Right lobe of liver (tissue), 6 donors: ENCODE results near the gene GRID1. TPM values are rescaled to one million over a fixed set of nuclear protein-coding genes. Genes with fewer than 3 reads are reported as not detected.
"Not testable (repeated sequence)": the region's sequence is repeated elsewhere in the genome, so short reads cannot be mapped to it uniquely, and the experiment has no call there.

Experiments
- ATAC-seq, 4 donors: fragments of 200-7000 bp; cut with Tn5 transposase; one replicate each; pipeline ENCODE4 v1.9.1; 2020; ENCODE audit warnings: mild to moderate bottlenecking in 4 of 4, moderate library complexity in 4 of 4
- DNase-seq, 3 donors: peaks; one replicate each; pipeline ENCODE4 v3.0.0-alpha.2; 2020
- H3K27ac ChIP-seq, 3 donors: fragments of 200-600 bp; one replicate each; pipeline ENCODE4 v1.8.0; 2022
- H3K27me3 ChIP-seq, 2 donors: fragments of 200-600 bp; one replicate each; pipeline ENCODE4 v1.8.0; 2022
- H3K36me3 ChIP-seq, 4 donors: fragments of 200-600 bp; sonication (generic) in 1 of 4; one replicate each; pipeline versions ENCODE4 v1.5.1 to v1.8.0; 2017 to 2022; ENCODE audit warnings: control low read depth in 1 of 4
- H3K4me1 ChIP-seq, 4 donors: fragments of 200-600 bp; sonication (generic) in 1 of 4; one replicate each; pipeline versions ENCODE4 v1.5.1 to v1.8.0; 2017 to 2022; ENCODE audit warnings: control low read depth in 1 of 4
- H3K4me3 ChIP-seq, 3 donors: fragments of 200-600 bp; one replicate each; pipeline ENCODE4 v1.8.0; 2022
- H3K9me3 ChIP-seq, 4 donors: fragments of 200-600 bp; sonication (generic) in 1 of 4; one replicate each; pipeline versions ENCODE4 v1.5.1 to v1.8.0; 2017 to 2022; ENCODE audit warnings: control low read depth in 1 of 4
- POLR2A ChIP-seq: fragments of 450-650 bp; IDR thresholded peaks from one replicate; pipeline ENCODE4 v1.6.1; 2017; ENCODE audit warnings: antibody characterized with exemption, mild to moderate bottlenecking
- WGBS: methylation state at CpG from one replicate; pipeline ENCODE4 v1.1.6; 2018; ENCODE audit warnings: low coverage, low lambda C conversion rate; ENCODE audit not compliant: insufficient coverage; ENCODE audit errors: missing lambda C conversion rate; 5-methylcytosine and 5-hydroxymethylcytosine counted together
- intact Hi-C, 2 donors: fragments of 100-400 bp; cut with DNase I; formaldehyde crosslinking; loops; one replicate each; pipeline versions ENCODE4 v1.11.2 to v1.14.1; 2022
- total RNA-seq, 6 experiments: library from RNA; depleted of rRNA in 2 of 6; stranded (reverse); fragments of >200 nt in 2 of 6; fragmentation: NEBNext Ultra II Directional in 3 of 6; extraction: Animal tissue kit (Norgen Biotek cat#: 25700) in 3 of 6; gene quantifications; one replicate each; pipeline versions ENCODE4 v1.1.0 to v1.2.4, GENCODE V29; 2016 to 2023
- TF ChIP-seq, protein P1 (sequence below), 4 donors: fragments of 200-600 bp in 3 of 4; fragments of 450-650 bp in 1 of 4; IDR thresholded peaks; one replicate each; pipeline versions ENCODE4 v1.5.1 to v1.8.0; 2016 to 2022; ENCODE audit warnings: antibody characterized with exemption in 4 of 4, mild to moderate bottlenecking in 2 of 4
- donor health status: DM: no; HTN: yes; CAD: no.
- donor health status: DM: no; HTN: no; CAD: no.
- donor health status: DM: no; HTN: no; CAD: no.
- donor health status: DM: no; HTN: yes; CAD: no.
- donor health status: DM: no; HTN: yes; CAD: no.

GRID1 gene
- total RNA-seq, 6 experiments from 2014 or later: 0.05 to 1.9 (median 0.81) TPM

DNA sequence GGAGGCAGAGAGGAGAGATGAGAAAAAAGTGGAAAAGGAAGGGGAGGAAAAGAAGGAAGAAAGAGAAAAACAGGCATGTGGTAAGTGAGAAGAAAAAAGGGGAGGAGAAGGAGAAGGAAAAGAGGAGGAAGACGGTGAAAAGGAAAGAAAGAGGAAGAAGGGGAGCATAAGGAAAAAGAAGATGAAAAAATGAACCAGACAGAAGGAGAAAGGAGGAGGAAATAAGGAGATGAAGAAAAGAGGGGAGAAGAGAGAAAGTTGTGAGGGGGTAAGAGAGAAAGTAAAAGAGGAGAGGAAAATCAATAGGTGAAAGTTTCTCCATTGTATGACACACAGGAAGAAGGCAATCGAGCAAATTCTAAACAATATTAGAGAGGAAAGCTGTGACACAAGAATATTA is 663.8 kb downstream of the GRID1 start:
- H3K36me3 ChIP-seq: no peaks in the 10 kb centered on the region
- DNase-seq (no peak), ATAC-seq (no peak)
- whole genome bisulfite sequencing: 46% methylated on average over 2 of the region's 2 CpGs
- no peaks in the 10 kb centered on the region for H3K4me1 ChIP-seq
- H3K4me3 ChIP-seq: no peak overlapping the region
- no peak for TF ChIP-seq POLR2A
- TF ChIP-seq, protein P1, sequence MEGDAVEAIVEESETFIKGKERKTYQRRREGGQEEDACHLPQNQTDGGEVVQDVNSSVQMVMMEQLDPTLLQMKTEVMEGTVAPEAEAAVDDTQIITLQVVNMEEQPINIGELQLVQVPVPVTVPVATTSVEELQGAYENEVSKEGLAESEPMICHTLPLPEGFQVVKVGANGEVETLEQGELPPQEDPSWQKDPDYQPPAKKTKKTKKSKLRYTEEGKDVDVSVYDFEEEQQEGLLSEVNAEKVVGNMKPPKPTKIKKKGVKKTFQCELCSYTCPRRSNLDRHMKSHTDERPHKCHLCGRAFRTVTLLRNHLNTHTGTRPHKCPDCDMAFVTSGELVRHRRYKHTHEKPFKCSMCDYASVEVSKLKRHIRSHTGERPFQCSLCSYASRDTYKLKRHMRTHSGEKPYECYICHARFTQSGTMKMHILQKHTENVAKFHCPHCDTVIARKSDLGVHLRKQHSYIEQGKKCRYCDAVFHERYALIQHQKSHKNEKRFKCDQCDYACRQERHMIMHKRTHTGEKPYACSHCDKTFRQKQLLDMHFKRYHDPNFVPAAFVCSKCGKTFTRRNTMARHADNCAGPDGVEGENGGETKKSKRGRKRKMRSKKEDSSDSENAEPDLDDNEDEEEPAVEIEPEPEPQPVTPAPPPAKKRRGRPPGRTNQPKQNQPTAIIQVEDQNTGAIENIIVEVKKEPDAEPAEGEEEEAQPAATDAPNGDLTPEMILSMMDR (IDR thresholded peaks at IDR 0.05): no peak
- H3K27ac ChIP-seq: no peak overlapping the region
- no peaks in the 10 kb centered on the region for H3K9me3 ChIP-seq
- intact Hi-C loops: no loop called here
- H3K27me3 ChIP-seq: no peaks in the 10 kb centered on the region

- ATAC-seq, H3K27ac ChIP-seq, intact Hi-C loops, DNase-seq, H3K9me3 ChIP-seq, H3K27me3 ChIP-seq, H3K36me3 ChIP-seq, H3K4me3 ChIP-seq, H3K4me1 ChIP-seq: not testable (repeated sequence)
- WGBS: 56% methylated on average over 4 of the region's 4 CpGs
Observed at GRCh38 chr10:85699066-85699465, 667.5 kb downstream of the GRID1 start.

- Histone ChIP-seq H3K4me3 (no peak overlapping the region), H3K27ac (no peak overlapping the region), H3K4me1 (no peaks in the 10 kb centered on the region), H3K36me3 (no peaks in the 10 kb centered on the region), H3K9me3 (no peaks in the 10 kb centered on the region), H3K27me3 (no peaks in the 10 kb centered on the region)
- intact Hi-C loops: no loop called here
- ATAC-seq (no peak), DNase-seq (no peak)
- 88% methylated on average over 1 of the region's 1 CpG for WGBS
- TF ChIP-seq POLR2A: no peak
- TF ChIP-seq, protein P1 (IDR thresholded peaks at IDR 0.05): no peak
Observed at GRCh38 chr10:85696893-85697292, 669.7 kb downstream of the GRID1 start.

DNA sequence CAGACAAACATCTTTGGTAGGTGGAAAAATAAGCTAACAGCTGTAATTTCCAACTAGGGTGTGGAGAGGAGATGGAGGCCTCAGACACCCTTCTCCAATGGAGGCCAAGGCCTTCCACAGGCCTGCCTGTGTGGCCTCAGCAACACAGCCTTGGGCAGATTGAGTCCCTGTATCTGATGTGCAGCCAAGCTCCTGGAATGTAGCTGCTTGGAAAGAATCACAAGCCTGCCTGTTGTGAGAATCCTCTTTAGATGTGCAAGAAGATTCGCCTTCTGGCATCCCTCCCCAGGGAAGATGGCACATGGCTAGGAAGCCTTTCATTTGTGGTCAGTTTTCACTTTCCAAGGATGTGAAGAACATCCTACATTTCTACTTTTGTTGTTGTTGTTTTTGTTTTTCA is 684.0 kb downstream of the GRID1 start:
- Histone ChIP-seq H3K36me3 (no peaks in the 10 kb centered on the region), H3K9me3 (no peaks in the 10 kb centered on the region), H3K27ac (no peak overlapping the region), H3K4me1 (no peaks in the 10 kb centered on the region), H3K4me3 (no peak overlapping the region), H3K27me3 (no peaks in the 10 kb centered on the region)
- DNase-seq (no peak), ATAC-seq (no peak)
- intact Hi-C loops: no loop called here
- no peak for TF ChIP-seq POLR2A
- TF ChIP-seq, protein P1 (IDR thresholded peaks at IDR 0.05): no peak
- WGBS: no CpG with 5 or more reads among the region's 1 CpG

DNA sequence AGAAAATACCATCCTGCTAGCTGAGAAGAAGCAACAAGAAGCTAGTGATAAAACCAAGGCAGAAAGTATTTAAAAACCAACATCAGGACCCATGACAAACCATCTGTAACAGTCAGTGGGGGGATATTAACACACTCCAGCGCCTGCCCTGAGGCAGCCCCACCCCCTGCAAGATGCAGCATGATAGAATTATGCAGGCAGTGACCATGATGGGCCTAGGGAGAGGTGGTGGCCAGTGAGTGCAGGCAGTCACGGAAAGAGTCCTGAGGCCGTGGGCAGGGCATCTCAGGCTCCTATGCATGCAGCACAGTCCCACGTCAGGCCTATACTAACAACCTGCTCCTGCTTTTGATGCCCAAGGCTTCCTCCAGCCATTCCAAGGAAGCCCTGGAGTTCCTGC is 686.9 kb downstream of the GRID1 start:
- TF ChIP-seq POLR2A: no peak
- TF ChIP-seq, protein P1 (IDR thresholded peaks at IDR 0.05): no peak
- peak in 1 of 4 donors; percentile 14 for ATAC-seq

More for the DNA sequence above, 686.9 kb downstream of the GRID1 start:
- no peaks in the 10 kb centered on the region for H3K27me3 ChIP-seq
- no peak overlapping the region for H3K27ac ChIP-seq
- intact Hi-C loops: no loop called here
- no peaks in the 10 kb centered on the region for H3K36me3 ChIP-seq
- no peaks in the 10 kb centered on the region for H3K9me3 ChIP-seq
- WGBS: 56% methylated on average over 3 of the region's 4 CpGs
- no peak for DNase-seq
- H3K4me1 ChIP-seq: no peaks in the 10 kb centered on the region
- no peak overlapping the region for H3K4me3 ChIP-seq
